Liver (tissue), 9 donors: ENCODE results near the gene AIG1. TPM values are rescaled to one million over a fixed set of nuclear protein-coding genes. Genes with fewer than 3 reads are reported as not detected.

Experiments
- DNase-seq: peaks from one replicate; pipeline ENCODE4 v3.0.0-alpha.2; 2017; ENCODE audit warnings: low spot score
- H3K27ac ChIP-seq, 2 donors: one replicate each; pipeline ENCODE4 v1.7.0; 2013; ENCODE audit warnings: inconsistent platforms in 2 of 2, low read length in 2 of 2, control low read depth in 1 of 2, low read depth in 1 of 2, mild to moderate bottlenecking in 1 of 2
- H3K27me3 ChIP-seq, 4 donors: one replicate each; pipeline versions ENCODE4 v1.6.1 to v1.7.0; 2013; ENCODE audit warnings: low read length in 3 of 4, inconsistent platforms in 1 of 4, mild to moderate bottlenecking in 1 of 4, moderate library complexity in 1 of 4; ENCODE audit not compliant: control insufficient read depth in 4 of 4, insufficient read depth in 4 of 4
- H3K36me3 ChIP-seq, 4 donors: one replicate each; pipeline versions ENCODE4 v1.6.1 to v1.7.0; 2013; ENCODE audit warnings: low read length in 3 of 4, mild to moderate bottlenecking in 3 of 4, low read depth in 1 of 4, moderate library complexity in 1 of 4; ENCODE audit not compliant: control insufficient read depth in 4 of 4, insufficient read depth in 3 of 4
- H3K4me1 ChIP-seq, 4 donors: one replicate each; pipeline versions ENCODE4 v1.6.1 to v1.7.0; 2013; ENCODE audit warnings: low read length in 3 of 4, mild to moderate bottlenecking in 3 of 4, moderate library complexity in 1 of 4; ENCODE audit not compliant: control insufficient read depth in 4 of 4, insufficient read depth in 4 of 4
- H3K4me3 ChIP-seq, 3 donors: one replicate each; pipeline versions ENCODE4 v1.6.1 to v1.7.0; 2013; ENCODE audit warnings: low read length in 3 of 3, control low read depth in 1 of 3, low read depth in 1 of 3, mild to moderate bottlenecking in 1 of 3
- H3K9ac ChIP-seq, 2 donors: one replicate each; pipeline ENCODE4 v1.7.0; 2013; ENCODE audit warnings: low read length in 2 of 2, mild to moderate bottlenecking in 2 of 2, moderate library complexity in 2 of 2, control low read depth in 1 of 2, low read depth in 1 of 2
- H3K9me3 ChIP-seq, 4 donors: one replicate each; pipeline versions ENCODE4 v1.6.1 to v1.7.0; 2013; ENCODE audit warnings: low read length in 3 of 4; ENCODE audit not compliant: control insufficient read depth in 4 of 4
- ATF3 ChIP-seq: IDR thresholded peaks from 2 replicates; pipeline ENCODE4 v1.6.1; 2016; ENCODE audit warnings: antibody characterized with exemption
- EGR1 ChIP-seq, 2 donors: IDR thresholded peaks; 2 replicates each; pipeline ENCODE4 v1.6.1; 2016 to 2018; ENCODE audit warnings: antibody characterized with exemption in 2 of 2, low read depth in 2 of 2
- FOXA1 ChIP-seq: IDR thresholded peaks from 2 replicates; pipeline ENCODE4 v1.6.1; 2016; ENCODE audit warnings: antibody characterized with exemption
- FOXA2 ChIP-seq: IDR thresholded peaks from 2 replicates; pipeline ENCODE4 v1.6.1; 2016; ENCODE audit warnings: antibody characterized with exemption
- GABPA ChIP-seq, 2 donors: IDR thresholded peaks in 1 of 2; conservative IDR thresholded peaks in 1 of 2; 2 replicates each; pipeline ENCODE4 v1.6.1; 2016; ENCODE audit warnings: antibody characterized with exemption in 2 of 2, mild to moderate bottlenecking in 1 of 2, moderate library complexity in 1 of 2
- HNF4A ChIP-seq, 2 donors: conservative IDR thresholded peaks; 2 replicates each; pipeline ENCODE4 v1.6.1; 2016; ENCODE audit warnings: antibody characterized with exemption in 2 of 2, mild to moderate bottlenecking in 2 of 2
- HNF4G ChIP-seq: IDR thresholded peaks from 2 replicates; pipeline ENCODE4 v1.6.1; 2016; ENCODE audit warnings: antibody characterized with exemption
- JUND ChIP-seq, 2 donors: IDR thresholded peaks; 2 replicates each; pipeline ENCODE4 v1.6.1; 2016; ENCODE audit warnings: antibody characterized with exemption in 2 of 2
- MAX ChIP-seq: IDR thresholded peaks from 2 replicates; pipeline ENCODE4 v1.6.1; 2016; ENCODE audit warnings: antibody characterized with exemption
- NR2F2 ChIP-seq: IDR thresholded peaks from 2 replicates; pipeline ENCODE4 v1.6.1; 2016; ENCODE audit warnings: antibody characterized with exemption
- RAD21 ChIP-seq, 2 donors: IDR thresholded peaks; 2 replicates each; pipeline ENCODE4 v1.6.1; 2016; ENCODE audit warnings: antibody characterized with exemption in 2 of 2, mild to moderate bottlenecking in 2 of 2
- REST ChIP-seq: IDR thresholded peaks from 2 replicates; pipeline ENCODE4 v1.6.1; 2016; ENCODE audit warnings: antibody characterized with exemption, mild to moderate bottlenecking
- RXRA ChIP-seq, 2 donors: IDR thresholded peaks; 2 replicates each; pipeline ENCODE4 v1.6.1; 2017 to 2018; ENCODE audit warnings: antibody characterized with exemption in 2 of 2, mild to moderate bottlenecking in 1 of 2
- SP1 ChIP-seq: IDR thresholded peaks from 2 replicates; pipeline ENCODE4 v1.6.1; 2018; ENCODE audit warnings: antibody characterized with exemption, mild to moderate bottlenecking
- TAF1 ChIP-seq: conservative IDR thresholded peaks from 2 replicates; pipeline ENCODE4 v1.6.1; 2016; ENCODE audit warnings: antibody characterized with exemption, mild to moderate bottlenecking
- YY1 ChIP-seq: IDR thresholded peaks from 2 replicates; pipeline ENCODE4 v1.6.1; 2016; ENCODE audit warnings: antibody characterized with exemption, mild to moderate bottlenecking
- ZBTB33 ChIP-seq: IDR thresholded peaks from 2 replicates; pipeline ENCODE4 v1.6.1; 2016; ENCODE audit warnings: antibody characterized with exemption
- WGBS: extraction: QIAGEN DNeasy Blood & Tissue Kit; methylation state at CpG from one replicate; pipeline ENCODE4 v1.1.7; 2013; 5-methylcytosine and 5-hydroxymethylcytosine counted together
- polyA plus RNA-seq, 2 donors: library from polyadenylated mRNA; stranded (reverse) in 1 of 2; unstranded in 1 of 2; fragments of 200-250 nt in 1 of 2; fragments of >200 nt in 1 of 2; fragmentation: Nextera tagmentation in 1 of 2; extraction: Ambion mirVana in 1 of 2; gene quantifications; one replicate each; pipeline versions ENCODE4 v1.2.1 to v1.2.3, GENCODE V29; 2013 to 2015
- total RNA-seq, 2 donors: library from RNA; depleted of rRNA; stranded (reverse); fragments of >200 nt; gene quantifications; one replicate each; pipeline ENCODE4 v1.2.3, GENCODE V29; 2014
- TF ChIP-seq, protein P1 (sequence below): fragments of 150-350 bp; IDR thresholded peaks from 2 replicates; pipeline ENCODE4 v1.5.1; 2017; ENCODE audit warnings: improper control_type of control experiment, low read depth, low read length; ENCODE audit not compliant: missing input control
- donor health status: healthy.
- donor health status: healthy.
- donor health status: healthy.
- donor health status: healthy.
- donor health status: healthy.

Gene AIG1
- total and polyA plus RNA-seq, 4 donors = 74.8 to 169 (median 121) TPM

GRCh38 chr6:143224516-143224915 is 163.8 kb downstream of the AIG1 start:
- Histone ChIP-seq H3K27me3 (no peaks in the 10 kb centered on the region), H3K4me1 (peaks cover 0 to 6% (median 0%) of the 10 kb centered on the region in 4 donors), H3K27ac (peak overlapping the region; percentile 90 to 91), H3K4me3 (no peak overlapping the region), H3K36me3 (peaks cover 0 to 9% (median 8%) of the 10 kb centered on the region in 4 donors), H3K9me3 (no peaks in the 10 kb centered on the region), H3K9ac (no peak overlapping the region)
- 94% methylated on average over 3 of the region's 3 CpGs for WGBS
- TF ChIP-seq YY1 (no peak), EGR1 (IDR thresholded peaks at IDR 0.05; ENCODE audit: low read depth in 2 of 2) (no peak), ATF3 (no peak), MAX (no peak), FOXA1 (no peak), TAF1 (no peak), GABPA (IDR thresholded peaks at IDR 0.05 in 1 of 2, conservative IDR thresholded peaks at IDR 0.05 in 1 of 2) (no peak), RAD21 (IDR thresholded peaks at IDR 0.05) (no peak), ZBTB33 (no peak), REST (no peak), JUND (IDR thresholded peaks at IDR 0.05) (no peak), SP1 (no peak), HNF4G (no peak), HNF4A (conservative IDR thresholded peaks at IDR 0.05) (no peak), FOXA2 (no peak), NR2F2 (no peak), RXRA (IDR thresholded peaks at IDR 0.05) (no peak)
- TF ChIP-seq, protein P1, sequence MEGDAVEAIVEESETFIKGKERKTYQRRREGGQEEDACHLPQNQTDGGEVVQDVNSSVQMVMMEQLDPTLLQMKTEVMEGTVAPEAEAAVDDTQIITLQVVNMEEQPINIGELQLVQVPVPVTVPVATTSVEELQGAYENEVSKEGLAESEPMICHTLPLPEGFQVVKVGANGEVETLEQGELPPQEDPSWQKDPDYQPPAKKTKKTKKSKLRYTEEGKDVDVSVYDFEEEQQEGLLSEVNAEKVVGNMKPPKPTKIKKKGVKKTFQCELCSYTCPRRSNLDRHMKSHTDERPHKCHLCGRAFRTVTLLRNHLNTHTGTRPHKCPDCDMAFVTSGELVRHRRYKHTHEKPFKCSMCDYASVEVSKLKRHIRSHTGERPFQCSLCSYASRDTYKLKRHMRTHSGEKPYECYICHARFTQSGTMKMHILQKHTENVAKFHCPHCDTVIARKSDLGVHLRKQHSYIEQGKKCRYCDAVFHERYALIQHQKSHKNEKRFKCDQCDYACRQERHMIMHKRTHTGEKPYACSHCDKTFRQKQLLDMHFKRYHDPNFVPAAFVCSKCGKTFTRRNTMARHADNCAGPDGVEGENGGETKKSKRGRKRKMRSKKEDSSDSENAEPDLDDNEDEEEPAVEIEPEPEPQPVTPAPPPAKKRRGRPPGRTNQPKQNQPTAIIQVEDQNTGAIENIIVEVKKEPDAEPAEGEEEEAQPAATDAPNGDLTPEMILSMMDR = no peak
- DNase-seq = no peak
